Fibroblast of skin of right quadriceps (primary cell): ENCODE measurements around the gene CIT.
A peak's percentile ranks its signal among the peaks of the same experiment; 100 is the strongest.

Source experiments
- DNase-seq: peaks from one replicate; pipeline ENCODE4 v3.0.0-alpha.2; 2013

CIT gene

GRCh38 chr12:119694111-119694510 lies 183.0 kb downstream of the CIT start:
- no peak for DNase-seq

- DNase-seq = no peak
Observed at GRCh38 chr12:119693511-119693910, 183.6 kb downstream of the CIT start.

- DNase-seq = peak; percentile 83
Observed at GRCh38 chr12:119692997-119693396, 184.1 kb downstream of the CIT start.

GRCh38 chr12:119692410-119692809 lies 184.7 kb downstream of the CIT start:
- DNase-seq = no peak

- no peak for DNase-seq
Observed at GRCh38 chr12:119691202-119691810, 185.8 kb downstream of the CIT start.

- DNase-seq = no peak
Observed at GRCh38 chr12:119689935-119690500, 187.1 kb downstream of the CIT start.

DNA sequence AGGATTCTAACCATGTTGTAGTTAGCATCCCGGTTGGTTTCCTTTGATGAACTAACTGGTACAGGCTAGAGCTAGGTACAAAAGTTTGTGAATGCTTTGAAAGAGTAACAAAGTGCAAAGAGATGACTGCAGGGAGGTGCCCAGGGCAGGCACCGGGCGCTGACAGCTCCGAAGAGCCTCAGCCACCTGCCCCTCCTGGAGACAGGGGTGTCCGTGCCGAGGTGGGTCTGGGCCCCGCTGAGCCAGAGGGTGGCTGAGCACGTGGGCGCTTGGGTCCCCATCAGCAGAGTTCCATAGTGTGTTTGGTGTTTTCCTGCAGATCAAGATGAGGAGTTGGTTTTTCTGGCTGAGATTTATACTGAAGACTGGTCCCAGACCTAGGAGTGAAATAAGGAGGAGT lies 189.2 kb downstream of the CIT start:
- DNase-seq = no peak

GRCh38 chr12:119687406-119687805 lies 189.7 kb downstream of the CIT start:
- DNase-seq = no peak

DNA sequence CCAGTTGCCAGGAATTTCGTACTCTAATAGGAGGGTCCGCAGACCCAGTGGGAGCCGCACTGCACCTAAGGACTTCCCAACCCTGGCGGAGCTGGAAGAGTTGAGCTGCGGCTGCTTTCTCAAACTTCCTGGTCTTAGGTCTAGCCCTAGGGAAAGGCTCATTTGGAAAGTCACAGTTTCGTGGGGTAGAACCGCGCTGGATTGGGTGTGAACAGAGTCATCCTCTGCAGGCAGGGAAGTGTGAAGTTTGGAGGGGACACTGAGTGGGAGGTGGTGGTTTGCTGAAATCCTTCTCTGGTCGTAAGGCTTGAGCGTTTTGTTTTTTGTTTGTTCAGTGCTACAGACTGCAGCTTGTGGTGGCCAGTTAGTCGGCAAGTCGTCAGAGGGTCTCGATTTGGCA lies 190.3 kb downstream of the CIT start:
- DNase-seq = no peak

DNA sequence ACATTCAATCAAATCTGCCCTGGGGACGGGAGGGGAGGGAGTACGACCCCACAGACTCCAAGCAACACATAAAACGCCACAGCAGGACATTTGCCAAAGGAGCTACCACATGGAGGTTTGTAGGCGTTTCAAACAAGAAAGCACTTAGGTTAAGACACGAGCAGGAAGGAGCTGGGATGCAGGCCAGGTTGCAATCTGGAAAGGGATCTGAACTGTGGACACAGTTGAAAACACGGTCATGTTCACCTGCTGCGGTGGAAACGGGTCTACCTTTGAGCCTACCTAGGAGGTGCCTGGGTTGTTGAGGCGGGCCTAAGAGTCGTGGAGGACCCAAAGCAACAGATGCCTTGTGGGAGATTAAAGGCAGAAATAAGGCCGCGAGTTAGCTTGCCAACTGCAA lies 190.8 kb downstream of the CIT start:
- no peak for DNase-seq

DNA sequence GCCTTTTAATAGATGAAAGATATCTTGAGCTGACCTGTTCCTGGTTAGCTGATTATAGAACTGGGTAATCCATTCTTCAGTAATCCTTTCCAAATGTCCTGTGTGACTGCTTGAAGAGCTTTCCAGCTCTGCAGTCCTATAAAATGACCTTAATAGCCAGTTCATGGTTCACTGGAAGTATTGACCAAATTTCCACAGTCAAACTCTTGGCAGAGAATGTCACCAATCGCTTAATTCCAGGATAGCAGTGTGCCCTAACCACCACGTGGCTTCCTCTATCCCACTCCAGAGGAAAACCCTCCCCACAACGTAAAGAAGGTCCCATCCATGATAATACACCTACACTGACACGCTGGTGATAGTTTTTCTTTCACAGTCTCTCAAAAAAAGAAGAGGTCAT lies 191.7 kb downstream of the CIT start:
- no peak for DNase-seq

DNA sequence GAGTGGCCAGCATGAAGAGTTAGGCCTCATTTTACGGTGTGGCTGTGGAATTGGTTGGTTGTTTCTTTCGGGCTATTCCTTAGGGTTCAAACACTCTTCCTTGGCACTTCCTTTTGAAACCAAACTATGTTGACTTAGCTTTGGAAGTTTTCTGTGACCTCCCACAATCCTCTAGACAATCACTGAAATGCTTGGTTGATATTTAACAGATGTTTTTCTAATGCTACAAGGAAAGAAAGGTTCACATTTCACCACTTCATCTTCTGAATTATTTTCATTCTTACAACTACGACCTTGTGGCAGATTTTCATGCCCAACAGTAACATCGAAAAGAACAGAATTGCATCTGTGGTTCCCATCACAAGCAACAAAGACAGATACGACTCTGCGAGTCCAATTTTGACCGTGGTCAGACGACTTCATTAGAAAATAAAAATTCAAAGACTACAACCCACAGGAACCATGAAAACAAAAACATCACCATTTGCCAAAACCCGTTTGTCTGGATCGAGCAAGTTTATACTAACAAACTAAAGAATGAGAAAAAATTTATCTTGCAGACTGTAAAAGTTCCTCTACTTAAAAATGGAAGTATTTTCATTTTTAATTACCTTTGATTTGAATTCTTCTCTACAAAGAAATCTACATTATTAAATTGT lies 192.3 kb downstream of the CIT start:
- peak; percentile 15 for DNase-seq

- DNase-seq = no peak
Observed at GRCh38 chr12:119683816-119684215, 193.3 kb downstream of the CIT start.

- peak; percentile 63 for DNase-seq
Observed at GRCh38 chr12:119683413-119683812, 193.7 kb downstream of the CIT start.

GRCh38 chr12:119682639-119683252 lies 194.4 kb downstream of the CIT start:
- no peak for DNase-seq

GRCh38 chr12:119681728-119682638 lies 195.1 kb downstream of the CIT start:
- DNase-seq = no peak

GRCh38 chr12:119681111-119681510 lies 196.0 kb downstream of the CIT start:
- DNase-seq = no peak

DNA sequence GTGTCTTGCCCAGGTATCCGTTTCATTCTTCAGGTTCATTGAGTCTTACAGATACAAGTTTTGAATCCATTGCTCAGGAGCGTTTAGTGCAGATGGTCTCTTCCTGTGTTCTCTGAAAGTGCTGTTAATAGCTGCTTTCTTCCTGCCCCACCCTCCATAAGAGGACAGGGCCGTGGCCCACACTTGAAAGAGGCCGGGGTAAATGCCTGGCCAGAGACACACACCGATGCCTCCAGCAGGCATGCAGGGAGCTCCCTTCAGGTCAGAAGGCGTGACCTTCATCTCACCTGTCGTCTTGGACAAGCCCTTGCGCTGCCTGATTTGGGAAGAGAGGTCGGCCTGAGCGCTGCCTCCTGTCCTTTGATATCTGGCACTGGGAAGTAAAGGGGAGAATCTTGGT lies 197.6 kb downstream of the CIT start:
- no peak for DNase-seq

DNA sequence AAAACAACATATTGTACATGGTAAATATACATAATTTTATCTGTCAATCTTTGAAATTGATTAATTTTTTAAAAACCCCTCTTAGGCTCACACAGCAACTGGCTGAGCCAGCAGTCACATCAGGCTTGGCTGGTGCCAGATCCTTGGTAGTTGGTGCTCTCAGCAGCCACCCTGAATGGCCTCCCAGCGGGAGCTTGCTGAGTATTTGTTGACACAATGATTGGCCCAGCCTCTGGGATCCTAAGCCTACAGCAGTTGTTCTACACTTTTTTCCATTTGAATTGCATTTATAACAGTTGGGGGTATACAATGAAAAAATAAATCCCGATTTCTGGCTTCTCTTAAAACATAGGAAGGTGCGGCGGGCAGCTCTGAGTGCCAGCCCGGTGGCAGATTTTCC lies 198.0 kb downstream of the CIT start:
- no peak for DNase-seq

GRCh38 chr12:119678459-119678858 lies 198.7 kb downstream of the CIT start:
- DNase-seq = no peak

DNA sequence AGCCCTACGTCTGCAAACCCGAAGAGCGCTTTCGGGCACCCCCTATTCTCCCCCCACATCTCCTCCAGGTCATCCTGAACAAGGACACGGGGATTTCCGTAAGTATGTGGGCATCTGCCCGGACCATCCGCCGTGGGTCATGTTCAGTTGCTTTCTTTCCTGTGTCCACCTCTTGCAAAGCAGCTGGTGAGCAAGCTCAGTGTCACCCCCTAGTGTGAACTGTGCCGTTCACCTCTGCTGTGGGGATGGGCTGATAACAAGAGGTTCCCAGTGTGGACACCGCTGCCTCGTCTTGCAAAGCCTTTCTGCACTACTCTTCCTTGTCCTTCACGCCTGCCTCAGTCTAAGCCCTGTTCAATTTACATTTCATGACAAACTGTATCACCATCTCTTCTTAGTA lies 200.5 kb downstream of the CIT start:
- no peak for DNase-seq

DNA sequence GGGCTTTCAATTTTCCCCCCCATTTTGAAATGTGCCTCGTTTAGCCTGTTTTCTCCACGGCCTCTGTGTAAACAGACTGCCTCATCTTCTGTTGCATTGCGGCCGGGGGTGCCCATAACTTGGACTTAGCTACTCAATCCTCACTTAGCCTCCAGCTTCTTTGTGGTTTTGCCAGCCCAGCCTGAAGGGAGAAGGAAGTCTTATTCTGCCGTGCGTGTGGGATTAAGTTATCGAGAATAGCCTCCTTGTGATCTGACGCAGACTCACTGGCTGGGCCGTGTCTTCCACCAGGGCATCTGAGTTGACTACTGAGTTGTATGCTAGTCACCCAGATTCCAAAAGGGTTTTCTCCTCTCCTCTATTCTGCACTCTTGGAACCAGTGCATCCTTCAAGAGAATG lies 201.1 kb downstream of the CIT start:
- DNase-seq = no peak

DNA sequence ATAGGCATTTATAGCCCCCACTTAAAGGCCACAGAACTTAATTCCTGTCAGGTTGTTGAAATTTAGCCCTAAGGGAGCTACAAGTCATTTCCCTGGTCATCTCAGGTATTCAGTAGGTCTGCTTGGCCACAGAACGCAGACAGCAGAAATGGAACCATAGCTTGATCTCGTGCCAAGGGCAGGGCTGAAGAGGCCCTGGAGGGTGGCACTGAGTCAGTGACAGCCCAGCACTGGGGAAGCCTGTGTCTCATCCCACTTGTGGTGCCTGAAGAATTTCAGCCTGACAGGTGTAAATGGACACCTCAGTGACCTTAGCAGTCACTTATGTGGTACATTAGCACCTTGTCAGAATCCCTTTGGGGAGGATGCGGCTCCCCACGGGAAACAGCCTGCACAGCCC lies 202.6 kb downstream of the CIT start:
- no peak for DNase-seq
